ENCODE data around the gene SLC7A14.

DNA sequence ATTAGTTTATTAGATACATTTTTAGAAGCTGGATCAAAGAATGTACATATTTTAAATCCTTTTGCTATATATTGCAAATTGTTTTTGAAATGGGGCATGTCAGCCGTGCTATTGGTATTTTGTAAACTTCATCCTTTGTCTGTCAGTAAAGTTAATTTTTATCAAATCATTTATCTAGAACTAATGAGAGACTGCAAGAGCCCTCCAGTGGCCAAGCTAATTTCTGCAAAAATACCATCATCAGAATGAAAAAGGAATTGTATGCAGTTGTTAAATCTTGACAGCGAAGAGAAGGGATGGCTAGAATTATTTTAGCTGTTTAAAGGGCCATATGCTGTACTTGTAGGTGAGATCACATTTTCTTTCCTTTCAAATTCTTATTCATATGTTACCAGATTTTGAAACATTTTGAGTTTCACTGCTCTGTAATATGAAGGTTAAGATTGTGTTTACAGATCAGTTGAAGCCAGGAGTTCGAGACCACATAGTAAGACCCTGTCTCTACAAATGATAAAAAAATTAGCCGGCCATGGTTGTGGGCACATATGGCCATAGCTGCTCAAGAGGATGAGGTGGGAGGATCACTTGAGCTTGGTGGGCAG, 175.3 kb downstream of the SLC7A14 start:
- TF ChIP-seq, protein P1, sequence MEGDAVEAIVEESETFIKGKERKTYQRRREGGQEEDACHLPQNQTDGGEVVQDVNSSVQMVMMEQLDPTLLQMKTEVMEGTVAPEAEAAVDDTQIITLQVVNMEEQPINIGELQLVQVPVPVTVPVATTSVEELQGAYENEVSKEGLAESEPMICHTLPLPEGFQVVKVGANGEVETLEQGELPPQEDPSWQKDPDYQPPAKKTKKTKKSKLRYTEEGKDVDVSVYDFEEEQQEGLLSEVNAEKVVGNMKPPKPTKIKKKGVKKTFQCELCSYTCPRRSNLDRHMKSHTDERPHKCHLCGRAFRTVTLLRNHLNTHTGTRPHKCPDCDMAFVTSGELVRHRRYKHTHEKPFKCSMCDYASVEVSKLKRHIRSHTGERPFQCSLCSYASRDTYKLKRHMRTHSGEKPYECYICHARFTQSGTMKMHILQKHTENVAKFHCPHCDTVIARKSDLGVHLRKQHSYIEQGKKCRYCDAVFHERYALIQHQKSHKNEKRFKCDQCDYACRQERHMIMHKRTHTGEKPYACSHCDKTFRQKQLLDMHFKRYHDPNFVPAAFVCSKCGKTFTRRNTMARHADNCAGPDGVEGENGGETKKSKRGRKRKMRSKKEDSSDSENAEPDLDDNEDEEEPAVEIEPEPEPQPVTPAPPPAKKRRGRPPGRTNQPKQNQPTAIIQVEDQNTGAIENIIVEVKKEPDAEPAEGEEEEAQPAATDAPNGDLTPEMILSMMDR (conservative IDR thresholded peaks at IDR 0.05; ENCODE audit: low read length): peak; percentile 80
- no peak for TF ChIP-seq EZH2phosphoT487 (IDR thresholded peaks at IDR 0.05; ENCODE audit: borderline replicate concordance)
